HG02678 (cell line): ENCODE results near the gene E2F1.

ENCODE experiments used
- ATAC-seq: cut with Tn5 transposase; IDR thresholded peaks from one replicate; pipeline ENCODE4 v1.9.1; 2021; ENCODE audit warnings: mild to moderate bottlenecking, moderate library complexity; ENCODE audit not compliant: unreplicated experiment

E2F1 gene

GRCh38 chr20:33686100-33686983 is at the start of gene E2F1:
Gene E2F1, minus strand, starts transcription at chr20:33686385. Its CDS starts 121 bp downstream, at chr20:33686264.
- peak; percentile 86 for ATAC-seq

GRCh38 chr20:33733654-33734576 is 47.7 kb upstream of the E2F1 start:
- ATAC-seq, result no peak

GRCh38 chr20:33732166-33732970 is 46.2 kb upstream of the E2F1 start:
- peak; percentile 48 for ATAC-seq

GRCh38 chr20:33731693-33732165 is 45.5 kb upstream of the E2F1 start, which contains the start of gene ZNF341:
Gene ZNF341, plus strand, starts transcription at chr20:33731996. Its CDS starts 26 bp downstream, at chr20:33732022.
- peak; percentile 74 for ATAC-seq

GRCh38 chr20:33730946-33731692 is 44.9 kb upstream of the E2F1 start:
- no peak for ATAC-seq

- no peak for ATAC-seq
These were observed 42.9 kb upstream of the E2F1 start for GRCh38 chr20:33729101-33729500.

GRCh38 chr20:33728463-33728862 is 42.3 kb upstream of the E2F1 start:
- ATAC-seq, result no peak

- ATAC-seq, result no peak
These were observed 41.6 kb upstream of the E2F1 start for GRCh38 chr20:33727806-33728205.

- no peak for ATAC-seq
These were observed 40.9 kb upstream of the E2F1 start for GRCh38 chr20:33727115-33727479.

GRCh38 chr20:33725607-33726264 is 39.6 kb upstream of the E2F1 start:
- no peak for ATAC-seq

GRCh38 chr20:33724439-33725094 is 38.4 kb upstream of the E2F1 start:
- ATAC-seq, result no peak

- no peak for ATAC-seq
These were observed 35.4 kb upstream of the E2F1 start for GRCh38 chr20:33721391-33722140.

- ATAC-seq, result peak; percentile 97
These were observed 34.0 kb upstream of the E2F1 start, which contains the start of gene PXMP4 for GRCh38 chr20:33719989-33720709. Gene PXMP4, minus strand, starts transcription at chr20:33720310. Its CDS starts 103 bp downstream, at chr20:33720207.

- no peak for ATAC-seq
These were observed 33.2 kb upstream of the E2F1 start for GRCh38 chr20:33719277-33719988.

- ATAC-seq, result no peak
These were observed 30.3 kb upstream of the E2F1 start for GRCh38 chr20:33716498-33716897.

GRCh38 chr20:33713865-33714367 is 27.7 kb upstream of the E2F1 start:
- no peak for ATAC-seq

GRCh38 chr20:33711446-33711738 is 25.2 kb upstream of the E2F1 start:
- no peak for ATAC-seq
